NCI-H446 (cell line): ENCODE measurements around the gene RNF14.
"Not testable (repeated sequence)": the region's sequence is repeated elsewhere in the genome, so short reads cannot be mapped to it uniquely, and the experiment has no call there.

ENCODE experiments used
- DNase-seq, 2 experiments: peaks; one replicate each; lab custom pipeline; 2025; lab: John Stamatoyannopoulos, UW

The RNF14 gene

DNA sequence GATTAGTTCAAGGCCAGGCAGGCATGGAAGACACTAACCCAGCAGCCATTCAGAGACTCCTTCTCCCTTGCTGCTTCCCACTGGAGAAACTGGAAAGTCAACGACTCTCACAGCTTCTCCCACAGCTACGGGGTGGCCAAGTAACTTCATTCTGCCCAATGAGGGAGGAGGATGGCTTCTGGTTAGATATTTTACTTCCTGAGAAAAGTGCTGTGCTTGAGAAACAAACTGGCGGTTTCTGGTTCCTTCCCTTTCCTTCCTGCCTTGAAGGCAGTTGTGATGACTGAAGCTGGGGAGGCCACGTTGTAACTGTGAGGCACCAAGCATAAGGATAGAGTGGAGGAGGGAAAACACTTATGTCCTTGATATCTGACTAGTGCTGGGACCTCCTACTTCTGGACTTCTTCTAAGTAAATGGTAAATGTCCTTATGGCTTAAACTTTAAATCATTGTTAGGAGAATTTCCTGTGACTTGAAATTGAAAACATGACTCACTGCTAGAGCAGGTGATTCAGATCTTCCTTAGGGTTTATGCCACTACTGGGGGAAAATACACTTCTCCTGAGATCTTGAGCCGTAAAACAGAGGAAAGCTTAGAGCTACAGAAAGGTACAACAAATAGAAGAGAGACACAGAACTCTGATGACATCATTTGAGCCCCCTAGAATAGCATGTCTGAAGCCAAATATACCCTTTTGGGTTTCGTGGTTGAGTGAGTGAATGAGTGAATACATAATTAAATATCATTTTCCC, 47.1 kb downstream of the RNF14 start:
- no peak for DNase-seq

GRCh38 chr5:142016556-142016955, 47.7 kb downstream of the RNF14 start:
- DNase-seq, result no peak

DNA sequence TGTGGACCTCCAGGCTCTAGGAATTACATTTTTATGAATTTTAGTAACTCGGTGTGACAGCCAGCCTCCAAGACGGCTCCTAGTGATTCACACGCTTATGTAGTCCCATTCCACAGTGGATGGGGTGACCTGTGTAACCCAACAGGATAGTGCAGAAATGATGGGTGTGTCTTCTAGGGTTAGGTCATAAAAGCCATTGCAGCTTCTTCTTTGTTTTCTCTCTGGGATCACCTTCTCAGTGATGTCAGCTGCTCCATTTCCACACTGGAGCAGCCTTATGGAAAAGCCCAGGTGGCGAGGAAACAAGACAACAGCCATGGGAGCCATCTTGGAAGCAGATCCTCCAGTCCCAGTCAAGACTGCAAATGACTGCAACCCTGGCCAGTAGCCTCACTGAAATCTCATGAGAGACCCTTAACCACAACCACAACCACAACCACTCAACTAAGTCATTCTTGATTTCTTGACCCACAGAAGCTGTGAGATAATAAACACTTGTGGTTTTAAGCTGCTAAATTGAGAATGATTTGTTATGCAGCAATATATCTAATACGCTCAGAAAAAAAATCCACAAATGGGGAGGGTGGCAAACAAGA, 49.0 kb downstream of the RNF14 start:
- DNase-seq, result no peak

DNA sequence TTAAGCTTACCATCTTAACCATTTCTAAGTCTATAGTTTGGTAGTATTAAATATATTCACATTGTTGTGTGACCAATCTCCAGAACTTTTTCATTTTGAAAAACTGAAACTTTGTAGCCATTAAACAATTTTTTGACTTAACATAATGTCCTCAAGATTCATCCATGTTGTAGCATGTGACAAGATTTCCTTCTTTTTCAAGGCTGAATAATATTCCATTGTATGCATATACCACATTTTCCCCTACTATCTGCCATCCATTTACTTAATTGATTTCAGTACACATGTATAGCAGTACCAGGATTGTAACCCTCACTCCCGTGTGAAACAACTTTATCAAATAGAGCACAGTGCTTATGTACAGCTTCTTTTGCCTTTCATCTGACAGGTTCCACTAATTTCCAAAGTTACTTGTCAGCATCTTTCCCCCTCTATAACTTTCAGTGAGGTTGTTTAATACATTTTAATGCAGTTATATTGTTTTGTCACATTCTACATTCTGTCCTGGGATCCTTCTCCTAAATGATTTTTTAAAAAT, 51.3 kb downstream of the RNF14 start:
- DNase-seq, result no peak

GRCh38 chr5:142023836-142024235, 54.9 kb downstream of the RNF14 start:
- DNase-seq, result no peak

GRCh38 chr5:142024771-142025304, 55.9 kb downstream of the RNF14 start:
- DNase-seq, result peak; percentile 75 to 92

- no peak for DNase-seq
Observed at GRCh38 chr5:142025637-142026036, 56.7 kb downstream of the RNF14 start.

DNA sequence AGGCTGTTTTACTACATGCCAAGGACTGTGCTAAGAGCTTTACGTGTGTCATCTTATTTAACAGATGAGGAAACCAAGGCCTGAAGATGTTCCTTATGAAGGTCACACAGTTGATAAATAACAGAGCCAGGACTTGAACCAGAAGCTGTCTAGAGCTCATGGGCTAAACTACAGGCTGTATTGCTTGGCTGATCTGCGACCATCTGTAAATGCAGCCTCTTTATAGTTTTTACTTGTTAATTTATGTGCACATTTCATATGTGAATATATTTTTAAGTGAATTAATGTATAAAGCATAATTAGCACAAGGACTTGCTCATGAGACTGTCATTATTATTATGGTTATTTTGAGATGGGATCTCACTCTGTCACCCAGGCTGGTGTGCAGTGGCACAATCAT, 63.2 kb downstream of the RNF14 start:
- DNase-seq, result no peak

DNA sequence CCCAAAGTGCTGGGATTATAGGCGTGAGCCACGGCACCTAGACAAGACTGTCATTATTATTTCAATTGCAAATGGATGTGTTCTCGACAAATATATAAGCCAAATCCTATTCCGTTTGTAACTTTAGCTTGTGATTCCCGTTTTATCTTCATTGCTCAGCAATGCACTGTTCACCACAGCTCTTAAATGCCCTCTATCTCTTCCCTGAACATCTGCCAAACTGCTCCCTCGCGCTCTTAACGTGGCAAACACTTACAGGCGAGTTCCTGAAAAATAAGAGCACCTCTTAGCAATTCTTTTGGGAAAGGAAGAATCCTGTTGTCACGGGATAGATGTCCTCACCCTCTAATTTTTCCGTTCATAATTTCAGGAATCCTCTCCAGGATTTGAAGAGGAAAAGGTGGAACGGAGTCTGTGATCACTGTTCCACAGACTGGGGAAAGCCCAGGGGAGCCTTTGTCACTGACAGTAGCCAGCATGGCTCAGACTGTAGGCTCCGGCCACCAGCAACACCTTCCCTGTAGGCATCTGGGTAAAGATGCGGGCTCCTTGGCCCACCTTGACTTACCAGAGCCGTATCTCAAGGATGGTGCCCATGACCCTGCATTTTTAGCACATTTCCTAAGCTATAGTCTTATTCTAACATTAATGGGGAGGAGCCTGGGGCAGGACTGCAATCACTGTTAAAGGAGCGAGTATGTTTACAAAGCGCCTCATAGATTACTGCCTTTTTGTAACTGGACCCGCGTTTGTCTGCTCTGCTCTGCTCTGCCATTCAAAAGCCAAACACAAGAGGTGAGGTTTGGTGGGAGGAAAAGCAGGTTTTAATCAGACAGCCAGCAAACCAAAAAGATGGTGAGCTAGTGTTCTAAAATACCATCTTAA, 64.1 kb downstream of the RNF14 start:
- DNase-seq, result no peak

DNA sequence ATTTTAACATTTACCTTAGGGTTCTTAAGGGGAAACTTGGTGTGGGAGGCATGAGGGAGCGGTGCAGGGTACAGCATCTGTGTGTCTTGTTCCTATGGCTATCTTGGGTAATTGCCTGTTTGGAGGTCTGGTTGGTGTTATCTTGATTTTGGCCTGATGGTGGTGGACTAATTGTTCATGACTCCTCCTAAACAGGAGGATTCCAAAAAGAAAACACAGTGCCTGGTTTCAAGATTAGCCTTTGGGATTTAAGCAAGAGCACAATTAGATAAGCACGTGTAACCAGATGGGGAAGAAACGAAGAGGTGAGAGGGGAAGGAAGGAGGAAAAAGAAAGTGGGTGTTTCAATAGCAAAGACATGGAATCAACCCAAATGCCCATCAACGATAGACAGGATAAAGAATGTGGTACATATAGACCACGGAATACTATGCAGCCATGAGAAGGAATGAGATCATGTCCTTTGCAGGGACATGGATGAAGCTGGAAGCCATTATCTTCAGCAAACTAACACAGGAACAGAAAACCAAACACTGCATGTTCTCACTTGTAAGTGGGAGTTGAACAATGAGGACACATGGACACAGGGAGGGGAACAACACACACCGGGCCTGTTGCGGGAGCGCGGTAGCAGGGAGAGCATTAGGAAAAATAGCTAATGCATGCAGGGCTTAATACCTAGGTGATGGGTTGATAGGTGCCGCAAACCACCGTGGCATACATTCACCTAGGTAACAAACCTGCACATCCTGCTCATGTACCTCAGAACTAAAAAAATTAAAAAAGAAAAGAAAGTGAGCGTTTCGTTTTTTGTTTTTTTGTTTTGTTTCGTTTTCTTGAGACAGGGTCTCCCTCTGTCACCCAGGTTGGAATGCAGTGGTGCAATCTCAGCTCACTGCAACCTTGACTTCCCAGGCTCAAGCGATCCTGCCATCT, 65.0 kb downstream of the RNF14 start:
- DNase-seq, result not testable (repeated sequence)

DNA sequence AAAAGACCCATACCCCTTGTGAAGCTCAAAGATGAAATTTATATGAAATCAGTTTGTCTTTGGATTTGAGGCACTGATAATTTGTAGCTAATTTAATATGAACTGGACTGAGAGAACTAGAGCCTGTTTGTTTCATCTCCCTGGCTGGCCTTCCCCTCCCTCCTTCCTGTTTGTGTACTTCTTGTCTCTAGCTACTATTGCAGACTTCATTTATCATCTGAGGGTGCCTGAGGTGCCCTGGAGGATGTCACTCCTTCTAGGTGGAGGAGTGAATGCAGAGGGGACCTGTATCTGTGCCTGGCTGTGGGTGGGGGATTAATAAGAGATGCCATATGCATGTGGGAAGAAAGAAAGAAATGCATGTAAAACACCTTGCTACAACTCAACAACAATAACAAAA, 66.1 kb downstream of the RNF14 start:
- no peak for DNase-seq

DNA sequence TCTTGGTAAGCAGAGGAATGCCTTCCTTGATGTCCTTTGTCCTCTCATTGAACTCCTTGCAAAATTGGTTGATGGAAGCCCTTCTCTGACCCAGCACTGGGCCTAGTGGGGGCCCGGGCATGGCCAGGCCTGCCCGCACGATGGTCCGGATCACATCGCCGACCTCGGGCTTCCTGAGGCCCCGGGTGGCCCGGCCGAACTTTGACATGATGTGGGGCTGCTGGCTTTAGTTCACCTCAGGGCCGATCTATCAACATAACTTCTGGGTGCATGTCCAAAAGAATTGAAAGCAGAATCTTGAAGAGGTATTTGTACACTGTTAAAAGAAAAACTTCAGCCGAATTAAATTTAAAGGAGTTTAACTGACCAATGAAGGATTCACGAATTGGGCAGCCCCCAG, 68.0 kb downstream of the RNF14 start:
- DNase-seq, result no peak

DNA sequence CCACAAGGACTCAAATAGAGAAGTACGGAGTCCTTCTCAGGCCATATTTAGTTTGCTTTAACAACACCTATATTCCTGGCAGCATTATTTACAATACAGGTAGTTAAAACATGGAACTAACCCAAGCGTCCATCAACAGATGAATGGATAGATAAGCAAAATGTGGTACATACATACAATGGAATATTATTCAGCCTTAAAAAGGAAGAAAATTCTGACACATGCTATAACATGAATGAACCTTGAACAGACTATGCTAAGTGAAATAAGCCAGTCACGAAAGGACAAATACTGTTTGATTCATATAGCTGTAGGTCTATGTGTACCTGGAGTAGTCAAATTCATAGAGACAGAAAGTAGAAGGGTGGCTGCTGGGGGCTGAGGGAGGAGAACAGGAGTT, 68.7 kb downstream of the RNF14 start:
- not testable (repeated sequence) for DNase-seq

GRCh38 chr5:142038735-142039134, 69.8 kb downstream of the RNF14 start:
- DNase-seq, result no peak
